ENCODE measurements around the gene SLC25A33.

The SLC25A33 gene

DNA sequence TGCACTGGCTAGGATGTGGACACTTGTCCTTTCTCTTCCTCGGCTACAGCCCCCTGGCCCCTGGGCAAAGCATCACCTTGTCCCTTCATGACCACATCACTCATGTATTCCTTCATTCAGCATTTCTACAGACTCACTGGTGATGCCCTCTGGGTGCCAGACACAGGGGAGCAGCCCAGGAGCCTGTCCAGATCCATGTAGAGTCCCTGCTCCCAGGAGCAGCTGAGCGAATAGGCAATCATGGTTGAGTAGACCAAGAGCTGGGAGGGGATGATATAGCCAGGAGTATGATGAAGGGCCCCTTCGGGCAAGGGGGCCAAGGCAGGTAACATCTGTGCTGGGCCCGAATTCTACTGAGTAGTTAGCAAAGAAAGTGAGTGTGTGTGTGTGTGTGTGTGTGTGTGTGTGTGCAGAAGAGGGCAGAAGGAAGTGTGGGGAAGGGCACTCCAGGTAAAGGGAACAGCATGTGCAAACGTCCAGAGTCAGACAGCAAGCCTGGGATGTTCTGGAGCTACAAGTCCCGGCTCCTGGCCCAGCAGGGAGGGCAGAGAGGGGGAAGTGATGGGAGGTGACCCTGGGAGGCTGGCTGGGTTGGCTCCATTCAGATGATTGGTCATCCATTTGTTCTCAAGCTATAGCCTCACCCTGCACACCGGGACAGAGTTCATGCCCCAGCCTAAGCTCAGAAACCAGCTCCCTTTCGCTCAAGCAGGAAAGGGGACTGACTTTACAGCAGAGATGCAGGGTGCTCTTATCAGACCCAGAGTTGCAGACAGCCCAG is 91.3 kb downstream of the SLC25A33 start:
- H3K27ac ChIP-seq: no peak overlapping the region
- no peaks in the 10 kb centered on the region for H3K27me3 ChIP-seq (ENCODE audit: insufficient read depth, low read depth, severe bottlenecking)
- no peak overlapping the region for H3K4me3 ChIP-seq (ENCODE audit: low read depth, low read length)
- no peaks in the 10 kb centered on the region for H3K9me3 ChIP-seq (ENCODE audit: severe bottlenecking)
- TF ChIP-seq, protein P1, sequence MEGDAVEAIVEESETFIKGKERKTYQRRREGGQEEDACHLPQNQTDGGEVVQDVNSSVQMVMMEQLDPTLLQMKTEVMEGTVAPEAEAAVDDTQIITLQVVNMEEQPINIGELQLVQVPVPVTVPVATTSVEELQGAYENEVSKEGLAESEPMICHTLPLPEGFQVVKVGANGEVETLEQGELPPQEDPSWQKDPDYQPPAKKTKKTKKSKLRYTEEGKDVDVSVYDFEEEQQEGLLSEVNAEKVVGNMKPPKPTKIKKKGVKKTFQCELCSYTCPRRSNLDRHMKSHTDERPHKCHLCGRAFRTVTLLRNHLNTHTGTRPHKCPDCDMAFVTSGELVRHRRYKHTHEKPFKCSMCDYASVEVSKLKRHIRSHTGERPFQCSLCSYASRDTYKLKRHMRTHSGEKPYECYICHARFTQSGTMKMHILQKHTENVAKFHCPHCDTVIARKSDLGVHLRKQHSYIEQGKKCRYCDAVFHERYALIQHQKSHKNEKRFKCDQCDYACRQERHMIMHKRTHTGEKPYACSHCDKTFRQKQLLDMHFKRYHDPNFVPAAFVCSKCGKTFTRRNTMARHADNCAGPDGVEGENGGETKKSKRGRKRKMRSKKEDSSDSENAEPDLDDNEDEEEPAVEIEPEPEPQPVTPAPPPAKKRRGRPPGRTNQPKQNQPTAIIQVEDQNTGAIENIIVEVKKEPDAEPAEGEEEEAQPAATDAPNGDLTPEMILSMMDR (IDR thresholded peaks at IDR 0.05; ENCODE audit: low read depth, low read length): no peak
- no peak for DNase-seq
- no peaks in the 10 kb centered on the region for H3K36me3 ChIP-seq

DNA sequence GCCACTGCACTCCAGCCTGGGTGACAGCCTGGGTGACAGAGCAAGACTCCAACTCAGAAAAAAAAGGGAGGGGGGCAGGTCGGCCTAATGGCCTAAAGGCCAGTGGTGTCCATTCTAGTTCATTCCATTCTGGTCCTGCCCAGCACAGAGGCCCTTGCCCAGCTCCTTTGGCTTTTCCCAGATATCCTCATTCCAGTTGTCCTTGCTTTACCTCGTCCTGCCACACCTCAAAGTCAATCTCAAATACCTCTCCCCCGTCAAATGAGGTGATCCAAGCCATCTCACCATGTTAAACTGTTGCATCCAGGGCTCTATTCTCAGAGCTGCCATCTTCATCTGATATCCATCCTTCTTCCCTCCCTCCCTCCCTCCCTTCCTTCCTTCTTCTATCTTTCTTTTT is 92.3 kb downstream of the SLC25A33 start:
- Histone ChIP-seq H3K4me3 (ENCODE audit: low read depth, low read length) (no peak overlapping the region), H3K36me3 (no peaks in the 10 kb centered on the region), H3K9me3 (ENCODE audit: severe bottlenecking) (no peaks in the 10 kb centered on the region), H3K27ac (no peak overlapping the region), H3K27me3 (ENCODE audit: insufficient read depth, low read depth, severe bottlenecking) (no peaks in the 10 kb centered on the region)
- TF ChIP-seq, protein P1 (IDR thresholded peaks at IDR 0.05; ENCODE audit: low read depth, low read length): no peak
- DNase-seq: no peak

DNA sequence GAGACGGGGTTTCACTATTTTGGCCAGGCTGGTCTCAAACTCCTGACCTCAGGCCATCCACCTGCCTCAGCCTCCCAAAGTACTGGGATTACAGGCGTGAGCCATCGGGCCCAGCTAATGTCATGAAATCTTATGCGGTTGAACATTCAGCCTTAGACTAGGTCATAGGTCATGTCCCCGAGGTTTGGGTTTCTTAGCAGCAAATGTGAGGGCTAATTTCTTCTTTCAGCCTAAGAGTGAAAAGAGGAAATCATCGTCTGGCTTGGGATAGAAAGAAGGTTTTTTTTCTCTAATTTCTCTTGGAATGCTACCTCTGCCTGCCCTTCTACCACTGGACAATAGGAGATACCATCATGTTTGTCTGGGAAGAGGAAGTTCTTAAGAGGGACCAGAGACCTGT is 94.2 kb downstream of the SLC25A33 start:
- TF ChIP-seq, protein P1 (IDR thresholded peaks at IDR 0.05; ENCODE audit: low read depth, low read length): no peak

DNA sequence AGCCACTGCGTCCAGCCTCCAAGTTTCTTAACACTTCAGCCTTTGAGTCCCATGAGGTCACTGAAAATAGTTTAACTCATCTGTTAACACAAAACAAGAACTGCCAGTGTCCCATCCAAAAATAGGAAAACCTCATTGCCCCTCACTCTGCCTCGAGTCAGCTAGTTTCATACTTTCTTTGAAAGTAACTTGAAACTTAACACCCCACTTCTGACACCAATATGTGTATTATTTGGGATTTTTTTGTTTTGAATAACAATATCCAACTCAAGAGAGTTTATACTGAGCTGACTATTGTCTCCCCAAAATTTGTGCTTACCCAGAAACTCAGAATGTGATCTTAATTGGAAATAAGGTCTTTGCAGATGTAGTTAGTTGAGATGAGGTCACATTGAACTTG is 95.3 kb downstream of the SLC25A33 start:
- TF ChIP-seq, protein P1 (IDR thresholded peaks at IDR 0.05; ENCODE audit: low read depth, low read length): no peak
- DNase-seq: no peak
- H3K36me3 ChIP-seq: no peaks in the 10 kb centered on the region
- no peak overlapping the region for H3K27ac ChIP-seq
- no peaks in the 10 kb centered on the region for H3K27me3 ChIP-seq (ENCODE audit: insufficient read depth, low read depth, severe bottlenecking)
- H3K9me3 ChIP-seq (ENCODE audit: severe bottlenecking): no peaks in the 10 kb centered on the region
- H3K4me3 ChIP-seq (ENCODE audit: low read depth, low read length): no peak overlapping the region

More for the DNA sequence above, 94.2 kb downstream of the SLC25A33 start:
- H3K27me3 ChIP-seq (ENCODE audit: insufficient read depth, low read depth, severe bottlenecking): no peaks in the 10 kb centered on the region
- no peak for DNase-seq
- no peak overlapping the region for H3K27ac ChIP-seq
- H3K36me3 ChIP-seq: no peaks in the 10 kb centered on the region
- H3K4me3 ChIP-seq (ENCODE audit: low read depth, low read length): no peak overlapping the region
- H3K9me3 ChIP-seq (ENCODE audit: severe bottlenecking): no peaks in the 10 kb centered on the region

All from WERI-Rb-1 (cell line).